ENCODE data around the gene FIG4.
"Not testable (repeated sequence)": the region's sequence is repeated elsewhere in the genome, so short reads cannot be mapped to it uniquely, and the experiment has no call there.

Gene FIG4

DNA sequence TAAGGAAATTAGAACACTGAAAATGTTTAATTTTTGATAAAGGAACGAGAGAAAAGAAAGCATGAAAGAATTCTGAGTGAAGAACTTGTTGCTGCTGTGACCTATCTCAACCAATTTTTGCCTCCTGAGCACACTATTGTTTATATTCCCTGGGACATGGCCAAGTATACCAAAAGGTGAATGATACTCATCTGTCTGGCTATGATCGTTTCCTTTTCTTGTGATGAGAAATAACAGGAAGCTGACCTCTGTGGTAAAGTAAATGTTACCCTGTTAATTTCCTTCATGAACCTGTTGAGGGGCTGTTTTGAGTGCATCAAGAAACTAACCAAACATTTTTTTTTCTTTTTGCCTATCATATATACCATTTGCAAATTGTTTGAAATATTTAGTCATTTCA lies 69.1 kb downstream of the FIG4 start:
- Mint-ChIP-seq H3K36me3 (ENCODE audit: low read depth) (peaks cover 14% of the 10 kb centered on the region), H3K4me3 (no peak overlapping the region), H3K27me3 (ENCODE audit: low read depth) (no peaks in the 10 kb centered on the region), H3K9me3 (peaks cover 16% of the 10 kb centered on the region), H3K27ac (no peak overlapping the region), H3K4me1 (ENCODE audit: low read depth) (peaks cover 8% of the 10 kb centered on the region)

DNA sequence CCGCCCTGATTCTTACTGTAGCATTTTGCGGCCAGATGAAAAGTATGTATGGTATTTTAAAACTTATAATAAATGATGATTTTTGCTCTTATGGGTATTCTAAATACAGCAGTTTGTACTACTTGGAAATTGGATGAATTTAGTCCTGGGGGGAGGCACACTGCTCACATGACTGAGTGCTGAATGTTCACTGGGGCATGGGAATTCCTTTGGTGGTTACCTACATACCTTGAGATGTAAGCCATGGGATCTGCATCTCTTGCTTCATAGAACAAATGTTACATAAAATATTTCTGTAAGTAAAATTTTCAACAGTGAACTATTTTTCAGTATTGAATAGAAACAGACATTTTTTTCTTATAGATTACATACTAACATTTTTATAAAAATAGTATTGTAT lies 71.1 kb downstream of the FIG4 start:
- Mint-ChIP-seq H3K9me3 (peaks cover 2% of the 10 kb centered on the region), H3K4me3 (no peak overlapping the region), H3K4me1 (ENCODE audit: low read depth) (peaks cover 8% of the 10 kb centered on the region), H3K27me3 (ENCODE audit: low read depth) (no peaks in the 10 kb centered on the region), H3K36me3 (ENCODE audit: low read depth) (peaks cover 7% of the 10 kb centered on the region), H3K27ac (no peak overlapping the region)

DNA sequence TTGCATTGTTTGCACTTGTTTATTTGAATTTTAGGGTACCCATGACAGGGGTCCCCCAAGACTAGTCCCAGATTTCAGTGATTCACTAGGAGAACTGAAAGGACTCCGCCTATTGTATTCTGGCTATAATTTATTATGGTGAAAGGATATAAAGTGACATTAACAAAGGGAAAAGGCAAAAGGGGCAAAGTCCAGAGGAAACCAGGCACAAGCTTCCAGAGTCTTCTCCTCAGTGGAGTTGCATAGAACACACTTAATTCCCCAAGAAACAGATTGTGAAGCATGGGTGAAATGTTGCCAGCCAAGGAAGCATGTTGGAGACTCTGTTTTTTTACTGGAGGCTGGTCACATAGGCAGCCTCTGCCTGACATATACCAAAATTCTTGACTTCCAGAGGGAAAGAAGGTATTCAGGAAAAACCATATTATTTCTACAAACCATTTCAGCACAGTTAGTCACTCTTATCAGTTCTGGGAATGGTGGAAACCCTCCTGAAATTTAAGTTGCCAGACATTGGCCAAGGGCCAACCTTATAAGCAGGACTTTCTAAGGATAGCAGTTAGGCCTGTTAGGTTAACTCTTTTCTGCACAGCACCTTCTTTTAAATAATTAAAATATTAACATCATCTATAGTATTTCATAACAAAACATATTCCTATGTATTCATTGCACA lies 71.8 kb downstream of the FIG4 start:
- peaks cover 4% of the 10 kb centered on the region for H3K36me3 Mint-ChIP-seq (ENCODE audit: low read depth)
- H3K27ac Mint-ChIP-seq = no peak overlapping the region
- H3K4me3 Mint-ChIP-seq = no peak overlapping the region
- H3K9me3 Mint-ChIP-seq = no peaks in the 10 kb centered on the region
- H3K4me1 Mint-ChIP-seq (ENCODE audit: low read depth) = peaks cover 8% of the 10 kb centered on the region
- H3K27me3 Mint-ChIP-seq (ENCODE audit: low read depth) = no peaks in the 10 kb centered on the region

DNA sequence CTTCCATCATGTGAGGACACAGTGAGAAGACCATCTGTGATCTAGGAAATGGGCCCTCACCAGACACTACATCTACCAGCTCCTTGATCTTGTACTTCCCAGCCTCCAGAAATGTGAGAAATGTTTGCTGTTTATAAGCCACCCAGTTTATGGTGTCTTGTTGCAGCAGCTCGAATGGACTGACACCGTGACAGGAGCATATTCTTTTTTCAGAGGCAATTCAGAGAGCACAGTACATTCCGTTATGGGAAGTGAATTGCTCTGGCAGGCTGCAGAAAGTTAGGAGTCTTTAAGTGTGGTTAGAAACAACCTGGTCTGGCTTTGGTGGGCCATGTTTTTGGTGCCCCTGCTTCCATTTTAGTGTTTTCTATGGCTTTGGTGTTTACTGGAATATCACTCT lies 75.1 kb downstream of the FIG4 start:
- H3K9me3 Mint-ChIP-seq = no peaks in the 10 kb centered on the region
- H3K4me3 Mint-ChIP-seq = no peak overlapping the region
- H3K4me1 Mint-ChIP-seq (ENCODE audit: low read depth) = no peaks in the 10 kb centered on the region
- H3K27ac Mint-ChIP-seq = no peak overlapping the region
- H3K27me3 Mint-ChIP-seq (ENCODE audit: low read depth) = no peaks in the 10 kb centered on the region
- peaks cover 6% of the 10 kb centered on the region for H3K36me3 Mint-ChIP-seq (ENCODE audit: low read depth)

DNA sequence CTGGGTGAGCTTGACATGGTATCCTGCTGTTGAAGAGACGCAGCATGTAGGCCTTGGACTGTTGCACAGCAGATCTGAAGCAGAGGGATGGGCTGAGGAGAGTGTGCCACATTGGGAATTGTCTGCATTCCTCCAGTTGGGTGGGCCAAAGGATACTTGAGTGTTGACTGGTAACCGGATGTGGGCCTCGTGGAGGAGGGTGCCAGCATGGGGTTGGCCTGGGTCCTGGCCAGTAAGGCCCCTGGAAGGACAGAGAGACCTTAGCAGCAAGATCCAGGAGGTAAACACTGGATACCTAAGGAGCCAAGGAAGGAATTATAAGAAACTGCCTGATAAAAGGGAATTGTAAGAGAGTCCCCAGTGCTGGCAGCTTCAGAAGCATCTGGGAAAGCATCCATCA lies 76.9 kb downstream of the FIG4 start:
- Mint-ChIP-seq H3K27ac (no peak overlapping the region), H3K27me3 (ENCODE audit: low read depth) (no peaks in the 10 kb centered on the region), H3K9me3 (no peaks in the 10 kb centered on the region), H3K4me1 (ENCODE audit: low read depth) (peaks cover 6% of the 10 kb centered on the region), H3K4me3 (no peak overlapping the region), H3K36me3 (ENCODE audit: low read depth) (peaks cover 11% of the 10 kb centered on the region)

DNA sequence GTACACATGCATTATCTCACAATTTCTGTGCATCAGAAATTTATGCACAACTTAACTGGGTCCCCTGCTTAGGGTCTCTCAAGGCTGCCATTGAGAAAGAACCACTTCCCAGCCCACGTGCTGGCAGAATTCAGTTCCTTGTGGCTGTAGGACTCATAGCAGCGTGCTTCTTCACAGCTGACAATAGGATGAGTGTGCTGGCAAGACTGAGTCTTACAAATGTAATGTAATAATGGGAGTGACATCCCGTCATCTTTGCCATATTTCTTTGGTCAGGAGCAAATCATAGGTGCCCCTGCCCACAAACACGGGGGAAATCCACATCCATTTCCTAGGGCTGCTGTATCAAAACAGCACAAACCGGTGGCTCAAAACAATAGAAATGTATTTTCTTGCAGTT lies 77.4 kb downstream of the FIG4 start:
- Mint-ChIP-seq H3K4me3 (no peak overlapping the region), H3K27me3 (ENCODE audit: low read depth) (no peaks in the 10 kb centered on the region), H3K36me3 (ENCODE audit: low read depth) (peaks cover 11% of the 10 kb centered on the region), H3K9me3 (no peaks in the 10 kb centered on the region), H3K4me1 (ENCODE audit: low read depth) (peaks cover 6% of the 10 kb centered on the region), H3K27ac (no peak overlapping the region)

DNA sequence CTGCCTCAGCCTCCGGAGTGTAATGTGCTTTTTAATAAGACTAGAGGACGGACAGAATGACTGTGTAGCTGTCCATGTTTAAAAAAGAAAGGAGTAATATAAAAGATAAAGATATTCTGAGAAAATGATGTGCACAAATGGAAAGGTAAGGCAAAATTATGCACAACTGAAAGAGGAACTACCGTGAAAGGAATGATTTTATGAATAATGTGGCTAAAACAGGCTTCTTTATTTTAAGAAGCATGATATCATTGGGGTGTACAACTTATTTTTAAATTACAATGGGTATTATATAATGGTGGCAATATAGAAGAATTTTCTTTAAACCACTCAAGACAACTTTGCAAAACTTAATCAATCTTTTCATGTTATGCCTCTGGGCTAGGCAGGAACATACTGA lies 78.1 kb downstream of the FIG4 start:
- H3K36me3 Mint-ChIP-seq (ENCODE audit: low read depth) = peaks cover 11% of the 10 kb centered on the region
- no peak overlapping the region for H3K4me3 Mint-ChIP-seq
- H3K4me1 Mint-ChIP-seq (ENCODE audit: low read depth) = peaks cover 6% of the 10 kb centered on the region
- H3K27ac Mint-ChIP-seq = no peak overlapping the region
- H3K9me3 Mint-ChIP-seq = no peaks in the 10 kb centered on the region
- no peaks in the 10 kb centered on the region for H3K27me3 Mint-ChIP-seq (ENCODE audit: low read depth)

DNA sequence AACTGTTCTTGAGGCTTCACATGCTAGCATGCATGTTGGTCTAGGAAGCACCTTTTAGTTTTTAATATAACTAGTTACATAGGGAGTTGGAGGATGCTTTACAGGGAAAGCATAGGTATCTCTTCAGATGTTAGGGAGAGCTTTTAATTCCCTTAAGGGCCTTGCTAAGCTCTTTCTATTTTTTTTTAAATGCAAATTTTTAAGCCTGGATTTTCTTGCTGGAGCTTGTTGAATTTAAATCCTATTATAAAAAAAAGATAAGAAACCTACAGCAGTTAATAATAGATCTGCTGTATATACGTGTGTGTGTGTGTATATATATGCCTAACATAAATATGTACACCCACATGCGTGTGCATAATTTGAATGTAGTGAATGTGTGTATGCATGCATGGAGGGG lies 79.0 kb downstream of the FIG4 start:
- H3K4me1 Mint-ChIP-seq (ENCODE audit: low read depth) = peaks cover 6% of the 10 kb centered on the region
- H3K4me3 Mint-ChIP-seq = no peak overlapping the region
- H3K9me3 Mint-ChIP-seq = no peaks in the 10 kb centered on the region
- no peaks in the 10 kb centered on the region for H3K27me3 Mint-ChIP-seq (ENCODE audit: low read depth)
- H3K27ac Mint-ChIP-seq = no peak overlapping the region
- H3K36me3 Mint-ChIP-seq (ENCODE audit: low read depth) = peaks cover 11% of the 10 kb centered on the region

DNA sequence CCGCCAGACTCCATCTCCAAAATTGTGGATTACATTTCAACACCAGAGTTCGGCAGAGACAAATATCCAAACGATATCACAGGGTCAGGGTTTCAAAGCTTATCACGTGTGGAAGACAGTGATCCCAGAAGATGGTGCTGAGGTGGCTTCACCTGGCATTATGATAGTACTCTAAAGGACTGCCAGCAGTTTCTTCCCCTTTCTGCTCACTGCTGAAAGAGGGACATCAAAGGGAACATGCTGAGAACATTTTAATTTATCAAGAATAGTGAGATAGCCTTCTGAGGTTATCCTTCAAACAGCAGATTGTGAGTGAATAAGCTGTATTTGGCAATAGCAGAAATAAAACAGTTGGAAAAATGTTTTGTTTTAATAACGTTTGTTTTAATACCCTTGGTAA lies 79.7 kb downstream of the FIG4 start:
- H3K4me1 Mint-ChIP-seq (ENCODE audit: low read depth) = peaks cover 6% of the 10 kb centered on the region
- H3K27ac Mint-ChIP-seq = no peak overlapping the region
- H3K27me3 Mint-ChIP-seq (ENCODE audit: low read depth) = no peaks in the 10 kb centered on the region
- no peak overlapping the region for H3K4me3 Mint-ChIP-seq
- H3K36me3 Mint-ChIP-seq (ENCODE audit: low read depth) = peaks cover 11% of the 10 kb centered on the region
- no peaks in the 10 kb centered on the region for H3K9me3 Mint-ChIP-seq

DNA sequence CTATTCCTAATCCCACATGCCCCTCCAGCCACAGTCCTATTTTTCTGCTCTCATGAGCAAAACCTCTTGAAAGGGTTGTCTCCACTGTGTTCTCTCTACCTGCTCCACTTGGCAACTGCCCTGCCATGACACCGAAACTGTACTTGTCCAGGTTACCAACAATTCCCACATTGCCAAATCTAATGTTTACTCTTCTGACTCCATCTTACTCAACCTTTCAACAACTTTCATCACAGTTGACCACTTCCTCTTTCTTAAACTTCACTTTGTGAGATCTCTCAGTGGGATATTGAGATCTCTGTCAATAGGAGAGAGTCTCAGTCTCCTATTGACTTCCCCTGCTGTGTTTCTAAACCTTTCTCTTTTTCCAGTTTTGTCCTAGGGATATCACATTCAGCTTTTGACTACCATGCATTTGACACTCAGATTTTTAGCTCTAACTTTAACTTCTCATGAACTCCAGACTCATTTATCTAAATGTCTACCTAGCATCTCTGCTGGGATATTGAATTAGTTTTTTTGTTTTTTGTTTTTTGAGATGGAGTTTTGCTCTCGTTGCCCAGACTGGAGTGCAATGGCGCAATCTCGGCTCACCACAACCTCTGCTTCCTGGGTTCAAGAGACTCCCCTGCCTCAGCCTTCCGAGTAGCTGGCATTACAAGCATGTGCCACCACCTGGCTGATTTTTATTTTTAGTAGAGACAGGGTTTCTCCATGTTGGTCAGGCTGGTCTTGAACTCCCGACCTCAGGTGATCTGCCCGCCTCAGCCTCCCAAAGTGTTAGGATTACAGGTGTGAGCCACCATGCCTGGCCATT lies 81.1 kb downstream of the FIG4 start:
- not testable (repeated sequence) for H3K27ac Mint-ChIP-seq; H3K4me3 Mint-ChIP-seq; H3K4me1 Mint-ChIP-seq (ENCODE audit: low read depth); H3K27me3 Mint-ChIP-seq (ENCODE audit: low read depth); H3K9me3 Mint-ChIP-seq
- H3K36me3 Mint-ChIP-seq (ENCODE audit: low read depth) = peaks cover 11% of the 10 kb centered on the region

DNA sequence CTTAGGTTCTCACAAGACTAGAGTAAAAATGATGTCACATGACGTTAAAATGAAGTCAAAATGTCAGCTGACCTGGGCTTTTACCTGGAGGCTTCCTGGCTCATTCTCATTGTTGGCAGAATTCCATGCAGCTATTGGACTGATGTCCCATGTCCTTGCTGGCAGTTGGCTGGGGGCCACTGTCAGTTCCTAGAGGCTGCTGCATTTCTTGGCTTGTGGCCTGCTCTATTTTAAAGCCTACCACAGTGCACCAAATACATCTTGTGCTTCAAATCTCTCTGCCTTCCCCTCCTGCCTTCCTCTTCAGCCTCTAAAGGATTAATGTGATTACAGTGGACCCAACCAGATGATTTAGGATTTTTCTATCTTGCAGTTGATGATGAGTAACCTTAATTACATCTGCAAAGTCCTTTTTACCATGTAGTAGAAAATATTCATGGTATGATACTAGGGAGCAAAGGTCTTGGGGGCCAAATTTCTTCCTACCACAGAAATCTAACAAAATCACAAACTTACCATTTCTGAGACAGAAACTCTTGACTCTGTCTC lies 81.9 kb downstream of the FIG4 start:
- Mint-ChIP-seq H3K9me3 (no peaks in the 10 kb centered on the region), H3K4me3 (no peak overlapping the region), H3K36me3 (ENCODE audit: low read depth) (peaks cover 9% of the 10 kb centered on the region), H3K4me1 (ENCODE audit: low read depth) (peaks cover 6% of the 10 kb centered on the region), H3K27ac (no peak overlapping the region), H3K27me3 (ENCODE audit: low read depth) (no peaks in the 10 kb centered on the region)

DNA sequence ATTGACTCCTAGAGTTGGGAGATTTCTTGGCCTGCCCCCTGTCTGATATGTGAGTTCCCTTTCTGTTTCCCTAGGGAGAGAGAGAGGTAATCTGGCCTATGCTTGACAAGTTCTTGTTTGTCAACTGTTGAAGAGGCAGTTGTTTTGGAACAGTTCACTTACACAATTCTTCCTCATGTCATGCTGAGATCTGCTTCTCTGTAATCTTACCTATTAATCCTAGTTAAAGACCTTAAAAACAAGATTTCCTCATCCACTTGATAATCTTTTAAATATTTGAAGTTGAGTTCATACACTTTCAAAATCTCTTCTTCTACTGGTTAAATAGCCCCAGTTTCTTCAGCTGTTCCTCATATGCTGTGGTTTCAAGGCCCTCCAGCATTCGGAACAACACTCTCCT lies 89.9 kb downstream of the FIG4 start:
- Mint-ChIP-seq H3K4me3 (no peak overlapping the region), H3K9me3 (no peaks in the 10 kb centered on the region), H3K27me3 (ENCODE audit: low read depth) (no peaks in the 10 kb centered on the region), H3K36me3 (ENCODE audit: low read depth) (peaks cover 10% of the 10 kb centered on the region), H3K27ac (no peak overlapping the region), H3K4me1 (ENCODE audit: low read depth) (no peaks in the 10 kb centered on the region)

DNA sequence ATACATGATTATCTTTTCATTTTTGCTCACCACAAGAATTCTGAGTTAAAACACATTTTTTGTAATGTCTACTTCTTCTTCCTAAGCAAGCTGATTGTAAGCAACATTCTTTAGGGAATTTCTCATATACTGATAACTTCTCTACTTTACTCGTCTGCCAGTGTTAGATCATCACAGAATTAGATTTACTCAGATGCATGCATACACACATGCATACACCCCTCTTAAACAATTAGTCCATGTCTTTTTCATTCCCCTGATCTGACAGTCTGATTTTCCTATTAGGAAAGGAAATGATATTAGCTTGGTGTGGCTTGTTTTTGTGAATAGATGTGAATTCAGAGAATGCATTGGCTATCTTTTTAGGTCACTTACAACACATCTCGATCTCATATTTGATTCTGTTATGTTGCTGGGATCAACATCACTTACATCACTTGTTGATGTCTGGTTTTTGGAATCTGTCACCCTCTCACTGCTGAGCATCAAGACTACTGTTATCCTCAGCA lies 91.4 kb downstream of the FIG4 start:
- H3K27me3 Mint-ChIP-seq (ENCODE audit: low read depth) = no peaks in the 10 kb centered on the region
- H3K9me3 Mint-ChIP-seq = peaks cover 8% of the 10 kb centered on the region
- no peak overlapping the region for H3K27ac Mint-ChIP-seq
- H3K4me1 Mint-ChIP-seq (ENCODE audit: low read depth) = peaks cover 1% of the 10 kb centered on the region
- H3K4me3 Mint-ChIP-seq = no peak overlapping the region
- H3K36me3 Mint-ChIP-seq (ENCODE audit: low read depth) = peaks cover 20% of the 10 kb centered on the region

DNA sequence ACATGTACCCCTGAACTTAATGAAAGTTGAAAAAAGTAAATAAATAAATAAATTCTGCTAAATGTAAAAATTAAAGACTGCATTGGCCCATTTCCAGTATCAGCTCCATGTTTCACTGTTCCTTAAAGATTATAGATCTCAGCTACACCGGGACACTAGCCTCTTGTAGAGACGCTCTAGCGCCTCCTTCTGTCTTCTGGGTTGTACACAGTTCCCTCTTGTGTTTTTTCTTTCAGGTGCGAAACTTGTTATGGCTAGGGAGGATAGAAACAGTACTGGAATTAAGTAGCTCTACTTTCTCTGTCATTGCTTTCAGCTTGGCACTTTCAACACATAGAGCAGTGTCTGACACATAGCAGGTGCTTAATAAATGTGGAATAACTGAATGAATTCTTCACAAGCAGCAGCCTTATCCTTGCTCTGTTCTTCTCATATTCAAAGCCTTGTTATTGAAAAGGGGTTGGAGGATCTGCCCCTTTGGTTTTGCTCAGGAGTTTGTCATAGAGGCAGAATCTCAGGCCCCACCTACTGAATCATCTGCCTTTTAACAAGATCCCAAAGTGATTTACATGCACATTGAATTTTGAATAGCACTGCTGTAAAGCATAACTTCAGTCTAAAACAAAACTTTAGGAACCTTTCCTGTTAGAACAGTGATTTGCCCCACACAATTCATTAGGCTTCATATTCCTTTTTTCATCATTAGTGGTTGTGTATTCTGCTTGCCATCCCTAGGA lies 92.3 kb downstream of the FIG4 start:
- Mint-ChIP-seq H3K27me3 (ENCODE audit: low read depth) (no peaks in the 10 kb centered on the region), H3K36me3 (ENCODE audit: low read depth) (peaks cover 24% of the 10 kb centered on the region), H3K27ac (no peak overlapping the region), H3K4me3 (no peak overlapping the region), H3K4me1 (ENCODE audit: low read depth) (peaks cover 1% of the 10 kb centered on the region), H3K9me3 (peaks cover 8% of the 10 kb centered on the region)
